Left renal cortex interstitium (tissue), 4 donors: Measurements from ENCODE around the gene AGMO. TPM values are rescaled to one million over a fixed set of nuclear protein-coding genes. Genes with fewer than 3 reads are reported as not detected.
"Not testable (repeated sequence)": the region's sequence is repeated elsewhere in the genome, so short reads cannot be mapped to it uniquely, and the experiment has no call there.

ENCODE experiments used
- DNase-seq, 4 donors: peaks; one replicate each; pipeline ENCODE4 v3.0.0-alpha.2; 2013; ENCODE audit warnings: low read depth in 4 of 4, low spot score in 2 of 4, missing footprints in 1 of 4
- polyA plus RNA-seq, 4 donors: library from polyadenylated mRNA; unstranded; fragments of 120-200 nt; gene quantifications; one replicate each; pipeline ENCODE4 v1.2.1, GENCODE V29; 2013; ENCODE audit not compliant: insufficient read length in 4 of 4

The AGMO gene
- polyA plus RNA-seq, 4 donors, result 0.73 to 1.0 (median 0.86) TPM

- no peak for DNase-seq
Observed at GRCh38 chr7:15566476-15566875, 4.7 kb upstream of the AGMO start.

GRCh38 chr7:15560968-15561367, 847 bp downstream of the AGMO start:
- no peak for DNase-seq

GRCh38 chr7:15559416-15559928, 2.3 kb downstream of the AGMO start:
- DNase-seq, result no peak

GRCh38 chr7:15558756-15559155, 3.1 kb downstream of the AGMO start:
- DNase-seq, result no peak

GRCh38 chr7:15557686-15558085, 4.1 kb downstream of the AGMO start:
- DNase-seq, result no peak

GRCh38 chr7:15557186-15557585, 4.6 kb downstream of the AGMO start:
- DNase-seq, result no peak

- no peak for DNase-seq
Observed at GRCh38 chr7:15556339-15557105, 5.3 kb downstream of the AGMO start.

- DNase-seq, result no peak
Observed at GRCh38 chr7:15555381-15555859, 6.4 kb downstream of the AGMO start.

GRCh38 chr7:15554744-15555143, 7.1 kb downstream of the AGMO start:
- no peak for DNase-seq

- no peak for DNase-seq
Observed at GRCh38 chr7:15554081-15554480, 7.7 kb downstream of the AGMO start.

GRCh38 chr7:15547320-15547719, 14.5 kb downstream of the AGMO start:
- DNase-seq, result not testable (repeated sequence)

- DNase-seq, result no peak
Observed at GRCh38 chr7:15546272-15546792, 15.5 kb downstream of the AGMO start.

GRCh38 chr7:15544050-15544449, 17.8 kb downstream of the AGMO start:
- no peak for DNase-seq

- DNase-seq, result no peak
Observed at GRCh38 chr7:15543256-15543655, 18.6 kb downstream of the AGMO start.

GRCh38 chr7:15527648-15528047, 34.2 kb downstream of the AGMO start:
- DNase-seq, result no peak

GRCh38 chr7:15525652-15526263, 36.1 kb downstream of the AGMO start:
- no peak for DNase-seq

- no peak for DNase-seq
Observed at GRCh38 chr7:15524077-15524476, 37.7 kb downstream of the AGMO start.

- not testable (repeated sequence) for DNase-seq
Observed at GRCh38 chr7:15517865-15518264, 44.0 kb downstream of the AGMO start.

- no peak for DNase-seq
Observed at GRCh38 chr7:15515252-15515651, 46.6 kb downstream of the AGMO start.

- DNase-seq, result no peak
Observed at GRCh38 chr7:15508258-15508657, 53.6 kb downstream of the AGMO start.

- DNase-seq, result no peak
Observed at GRCh38 chr7:15507708-15508107, 54.1 kb downstream of the AGMO start.

GRCh38 chr7:15507171-15507570, 54.6 kb downstream of the AGMO start:
- no peak for DNase-seq
